SK-N-SH (cell line): ENCODE data around the gene SERF2. TPM values are rescaled to one million over a fixed set of nuclear protein-coding genes. Genes with fewer than 3 reads are reported as not detected.
A peak's percentile ranks its signal among the peaks of the same experiment; 100 is the strongest.

Experiments
- CTCF ChIA-PET: fragments of 300-600, 350-600 bp; formaldehyde crosslinking; extraction: SDS; loops from one replicate; lab custom pipeline; 2021; lab: Yijun Ruan, JAX
- POLR2A ChIA-PET: fragments of 350-600 bp; sonication (Branson Sonifier 250); formaldehyde crosslinking; extraction: SDS; loops from one replicate; lab custom pipeline; 2020; ENCODE audit warnings: antibody characterized with exemption, inconsistent platforms; lab: Yijun Ruan, JAX
- DNase-seq: peaks from one replicate; pipeline ENCODE4 v3.0.0; 2012
- H2AFZ ChIP-seq: fragments of 200-600 bp; sonication (generic); 2 replicates; pipeline ENCODE4 v1.8.1; 2016; ENCODE audit warnings: antibody characterized with exemption, mild to moderate bottlenecking, low read depth
- H3F3A ChIP-seq: fragments of 200-600 bp; sonication (generic); replicated peaks from 2 replicates; pipeline ENCODE3; 2016; ENCODE audit warnings: antibody characterized with exemption, mild to moderate bottlenecking; ENCODE audit not compliant: insufficient read depth
- H3K27ac ChIP-seq, 2 experiments: fragments of 200-500 bp in 1 of 2; fragments of 200-600 bp in 1 of 2; sonication (Bioruptor generic) in 1 of 2; sonication (generic), shearing (Covaris generic) in 1 of 2; 2 replicates each; pipeline versions ENCODE4 v1.5.1 to v1.6.1; 2014 to 2016; ENCODE audit warnings: low read depth in 2 of 2, inconsistent platforms in 1 of 2, low read length in 1 of 2, mild to moderate bottlenecking in 1 of 2, mixed read lengths in 1 of 2
- H3K27me3 ChIP-seq: fragments of 200-600 bp; sonication (generic), shearing (Covaris generic); 2 replicates; pipeline ENCODE4 v1.6.1; 2016; ENCODE audit warnings: mixed run types; ENCODE audit not compliant: insufficient read depth
- H3K36me3 ChIP-seq, 2 experiments: fragments of 200-500 bp in 1 of 2; fragments of 200-600 bp in 1 of 2; sonication (Bioruptor generic) in 1 of 2; sonication (generic) in 1 of 2; replicated peaks in 1 of 2; 2 replicates each; pipeline versions ENCODE3 to v1.5.1; 2014 to 2016; ENCODE audit warnings: low read length in 1 of 2, mild to moderate bottlenecking in 1 of 2; ENCODE audit not compliant: insufficient read depth in 2 of 2, control insufficient read depth in 1 of 2
- H3K4me1 ChIP-seq, 2 experiments: fragments of 200-500 bp in 1 of 2; fragments of 200-600 bp in 1 of 2; sonication (Bioruptor generic) in 1 of 2; sonication (generic), shearing (Covaris generic) in 1 of 2; 2 replicates each; pipeline versions ENCODE4 v1.5.1 to v1.6.1; 2014 to 2016; ENCODE audit warnings: low read depth in 1 of 2, low read length in 1 of 2, mixed run types in 1 of 2; ENCODE audit not compliant: insufficient read depth in 2 of 2, control insufficient read depth in 1 of 2
- H3K4me2 ChIP-seq: fragments of 200-600 bp; sonication (generic), shearing (Covaris generic); 2 replicates; pipeline ENCODE4 v1.6.1; 2017; ENCODE audit warnings: mixed run types
- H3K4me3 ChIP-seq, 2 experiments: fragments of 200-500 bp in 1 of 2; fragments of 200-600 bp in 1 of 2; sonication (Bioruptor generic) in 1 of 2; sonication (generic), shearing (Covaris generic) in 1 of 2; 2 replicates each; pipeline versions ENCODE4 v1.5.1 to v1.8.1; 2014 to 2016; ENCODE audit warnings: low read depth in 2 of 2, inconsistent platforms in 1 of 2, low read length in 1 of 2, mild to moderate bottlenecking in 1 of 2, mixed read lengths in 1 of 2, moderate library complexity in 1 of 2
- H3K79me2 ChIP-seq: fragments of 200-600 bp; sonication (generic); 2 replicates; pipeline ENCODE4 v1.8.1; 2017; ENCODE audit warnings: mild to moderate bottlenecking; ENCODE audit not compliant: insufficient read depth
- H3K9ac ChIP-seq: fragments of 200-600 bp; sonication (generic); 2 replicates; pipeline ENCODE4 v1.6.1; 2017; ENCODE audit warnings: mixed run types
- H3K9me2 ChIP-seq: fragments of 200-600 bp; sonication (generic); 2 replicates; pipeline ENCODE4 v1.6.1; 2017; ENCODE audit warnings: mixed run types
- H3K9me3 ChIP-seq: fragments of 200-600 bp; sonication (generic); 2 replicates; pipeline ENCODE4 v1.6.1; 2017; ENCODE audit warnings: mixed run types, mild to moderate bottlenecking, moderate library complexity
- H4K20me1 ChIP-seq: fragments of 200-600 bp; sonication (generic); 2 replicates; pipeline ENCODE4 v1.6.1; 2017; ENCODE audit warnings: mild to moderate bottlenecking, mixed run types; ENCODE audit not compliant: insufficient read depth
- PBX3 ChIP-seq: IDR thresholded peaks from 2 replicates; pipeline ENCODE4; 2012
- POLR2AphosphoS5 ChIP-seq: IDR thresholded peaks from 2 replicates; pipeline ENCODE4 v1.6.1; 2012; ENCODE audit warnings: low read depth, low read length
- REST ChIP-seq: IDR thresholded peaks from 2 replicates; pipeline ENCODE4 v1.6.1; 2012; ENCODE audit warnings: mild to moderate bottlenecking, low read depth, low read length, moderate library complexity
- SMC3 ChIP-seq: IDR thresholded peaks from 2 replicates; pipeline ENCODE4 v1.6.1; 2012; ENCODE audit warnings: low read depth, low read length, improper control_type of control experiment
- YY1 ChIP-seq: IDR thresholded peaks from 2 replicates; pipeline ENCODE4 v1.4.0; 2012; ENCODE audit warnings: low read depth, mild to moderate bottlenecking
- ZBTB33 ChIP-seq: IDR thresholded peaks from 2 replicates; pipeline ENCODE4 v1.4.0; 2012; ENCODE audit warnings: low read depth, borderline replicate concordance
- WGBS: methylation state at CpG from one replicate; pipeline ENCODE4 v1.1.6; 2017; ENCODE audit warnings: low lambda C conversion rate; 5-methylcytosine and 5-hydroxymethylcytosine counted together
- polyA plus RNA-seq, 3 experiments: library from polyadenylated mRNA; depleted of rRNA; stranded (reverse); fragments of >200 nt; gene quantifications; 2 replicates each; pipeline ENCODE4 v1.2.3, GENCODE V29; 2012

SERF2 gene
- polyA plus RNA-seq, 1 of the 3 experiments (the other 2 are of a cell fraction): 1,369 TPM

- no peak for TF ChIP-seq POLR2AphosphoS5
These were observed 799 bp downstream of the SERF2 start (continued) for GRCh38 chr15:43792761-43793476.

DNA sequence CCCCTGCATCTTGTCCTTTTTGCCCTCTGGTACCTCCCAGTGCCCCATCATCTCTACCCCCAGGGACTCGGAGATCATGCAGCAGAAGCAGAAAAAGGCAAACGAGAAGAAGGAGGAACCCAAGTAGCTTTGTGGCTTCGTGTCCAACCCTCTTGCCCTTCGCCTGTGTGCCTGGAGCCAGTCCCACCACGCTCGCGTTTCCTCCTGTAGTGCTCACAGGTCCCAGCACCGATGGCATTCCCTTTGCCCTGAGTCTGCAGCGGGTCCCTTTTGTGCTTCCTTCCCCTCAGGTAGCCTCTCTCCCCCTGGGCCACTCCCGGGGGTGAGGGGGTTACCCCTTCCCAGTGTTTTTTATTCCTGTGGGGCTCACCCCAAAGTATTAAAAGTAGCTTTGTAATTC, 1.5 kb downstream of the SERF2 start:
- POLR2A ChIA-PET: interaction anchor here (1.4 kb wide), 1 partner anchor 31 kb away, joined by 3 read pairs; the partner anchor contains the start of gene MFAP1

More for the DNA sequence above, 1.5 kb downstream of the SERF2 start:
- peaks cover 38% of the 10 kb centered on the region for H3K79me2 ChIP-seq
- H3K4me1 ChIP-seq: peaks cover 18 to 20% of the 10 kb centered on the region in 2 experiments; a peak in 3 of 4 replicates
- TF ChIP-seq YY1: no peak
- no peak for TF ChIP-seq REST
- TF ChIP-seq PBX3: no peak
- TF ChIP-seq SMC3: no peak
- TF ChIP-seq ZBTB33: no peak
- TF ChIP-seq, all 33 proteins: peak for 0
- H3K36me3 ChIP-seq: peaks cover 37 to 38% of the 10 kb centered on the region in 2 experiments
- peak overlapping the region; percentile 99 for H3K4me2 ChIP-seq
- no peaks in the 10 kb centered on the region for H3K9me3 ChIP-seq
- H3K9me2 ChIP-seq: no peaks in the 10 kb centered on the region
- peak overlapping the region; percentile 100; the same call in 1 of the 2 replicates for H3K9ac ChIP-seq
- peaks cover 47% of the 10 kb centered on the region for H3F3A ChIP-seq
- H3K27ac ChIP-seq: peak overlapping the region; percentile 17 to 48; a peak in 3 of 4 replicates
- WGBS: 90% methylated on average over 9 of the region's 10 CpGs
- CTCF ChIA-PET: interaction anchor here (2.4 to 4.1 kb wide), 2 partner anchors 16 to 25 kb away, joined by 7 to 14 read pairs; partner anchors contain the start of gene ELL3
- H3K4me3 ChIP-seq: peak overlapping the region; percentile 76 to 99
- no peak overlapping the region for H2AFZ ChIP-seq
- H4K20me1 ChIP-seq: peaks cover 28% of the 10 kb centered on the region
- no peak for DNase-seq
- H3K27me3 ChIP-seq: no peaks in the 10 kb centered on the region
